ENCODE measurements around the gene TMTC1. TPM values are rescaled to one million over a fixed set of nuclear protein-coding genes. Genes with fewer than 3 reads are reported as not detected.

TMTC1 gene
- total and polyA plus RNA-seq, 2 experiments from 2014 or later: 4.8 to 24.3 TPM

GRCh38 chr12:29752121-29752520 lies 31.6 kb downstream of the TMTC1 start:
- DNase-seq (ENCODE audit: low spot score): no peak
- Mint-ChIP-seq H3K27me3 (ENCODE audit: insufficient read depth, low read depth, poor library complexity) (peaks cover 2% of the 10 kb centered on the region), H3K9me3 (no peaks in the 10 kb centered on the region), H3K36me3 (ENCODE audit: low read depth) (peaks cover 42% of the 10 kb centered on the region), H3K4me3 (no peak overlapping the region), H3K27ac (no peak overlapping the region), H3K4me1 (peaks cover 35% of the 10 kb centered on the region)
- no peak overlapping the region for H3K4me3 ChIP-seq
- no peaks in the 10 kb centered on the region for H3K79me2 ChIP-seq (replicated peaks; ENCODE audit: insufficient read depth)
- H3K4me1 ChIP-seq (ENCODE audit: insufficient read depth): no peaks in the 10 kb centered on the region; the same call in none of the 2 replicates
- H2AFZ ChIP-seq: no peak overlapping the region
- no peaks in the 10 kb centered on the region for H3K36me3 ChIP-seq (ENCODE audit: insufficient read depth)
- H3F3A ChIP-seq (replicated peaks; ENCODE audit: low read depth): no peaks in the 10 kb centered on the region
- no peaks in the 10 kb centered on the region for H3K27me3 ChIP-seq (ENCODE audit: insufficient read depth)
- no peak for TF ChIP-seq JUNB (IDR thresholded peaks at IDR 0.05; ENCODE audit: unreplicated experiment)
- no peak for TF ChIP-seq POLR2AphosphoS5 (IDR thresholded peaks at IDR 0.05; ENCODE audit: low read depth)
- TF ChIP-seq REST (IDR thresholded peaks at IDR 0.05; ENCODE audit: unreplicated experiment): no peak
- ATAC-seq: no peak
- no peaks in the 10 kb centered on the region for H3K9me2 ChIP-seq (ENCODE audit: insufficient read depth)
- H4K20me1 ChIP-seq (replicated peaks; ENCODE audit: insufficient read depth): no peaks in the 10 kb centered on the region; the same call in 1 of the 2 replicates
- H3K4me2 ChIP-seq: no peak overlapping the region
- H3K27ac ChIP-seq (ENCODE audit: low read depth): no peak overlapping the region

- Histone ChIP-seq H3K4me2 (no peak overlapping the region), H3F3A (replicated peaks; ENCODE audit: low read depth) (no peaks in the 10 kb centered on the region), H3K9me2 (ENCODE audit: insufficient read depth) (no peaks in the 10 kb centered on the region), H2AFZ (no peak overlapping the region), H3K4me1 (ENCODE audit: insufficient read depth) (no peaks in the 10 kb centered on the region; the same call in none of the 2 replicates), H3K36me3 (ENCODE audit: insufficient read depth) (no peaks in the 10 kb centered on the region), H3K27ac (ENCODE audit: low read depth) (no peak overlapping the region), H3K27me3 (ENCODE audit: insufficient read depth) (no peaks in the 10 kb centered on the region), H3K79me2 (replicated peaks; ENCODE audit: insufficient read depth) (no peaks in the 10 kb centered on the region), H3K4me3 (no peak overlapping the region), H4K20me1 (replicated peaks; ENCODE audit: insufficient read depth) (no peaks in the 10 kb centered on the region; the same call in 1 of the 2 replicates)
- no peak for ATAC-seq
- no peak for DNase-seq (ENCODE audit: low spot score)
- Mint-ChIP-seq H3K27ac (no peak overlapping the region), H3K4me1 (peaks cover 32% of the 10 kb centered on the region), H3K9me3 (no peaks in the 10 kb centered on the region), H3K27me3 (ENCODE audit: insufficient read depth, low read depth, poor library complexity) (peaks cover 2% of the 10 kb centered on the region), H3K36me3 (ENCODE audit: low read depth) (peaks cover 37% of the 10 kb centered on the region), H3K4me3 (no peak overlapping the region)
- no peak for TF ChIP-seq STAT1 (IDR thresholded peaks at IDR 0.05; ENCODE audit: unreplicated experiment)
These were observed 32.1 kb downstream of the TMTC1 start for GRCh38 chr12:29751676-29752075.

GRCh38 chr12:29750928-29751220 lies 32.9 kb downstream of the TMTC1 start:
- Histone ChIP-seq H4K20me1 (replicated peaks; ENCODE audit: insufficient read depth) (no peaks in the 10 kb centered on the region; the same call in 1 of the 2 replicates), H3K4me2 (no peak overlapping the region; the same call in 1 of the 2 replicates), H3K4me1 (ENCODE audit: insufficient read depth) (no peaks in the 10 kb centered on the region; the same call in none of the 2 replicates), H3K4me3 (no peak overlapping the region), H3K9me2 (ENCODE audit: insufficient read depth) (no peaks in the 10 kb centered on the region), H3K27me3 (ENCODE audit: insufficient read depth) (no peaks in the 10 kb centered on the region), H2AFZ (no peak overlapping the region), H3K79me2 (replicated peaks; ENCODE audit: insufficient read depth) (no peaks in the 10 kb centered on the region), H3K27ac (ENCODE audit: low read depth) (no peak overlapping the region), H3F3A (replicated peaks; ENCODE audit: low read depth) (no peaks in the 10 kb centered on the region), H3K36me3 (ENCODE audit: insufficient read depth) (no peaks in the 10 kb centered on the region)
- Mint-ChIP-seq H3K4me1 (peaks cover 26% of the 10 kb centered on the region), H3K27ac (no peak overlapping the region), H3K36me3 (ENCODE audit: low read depth) (peaks cover 35% of the 10 kb centered on the region), H3K9me3 (no peaks in the 10 kb centered on the region), H3K4me3 (no peak overlapping the region), H3K27me3 (ENCODE audit: insufficient read depth, low read depth, poor library complexity) (peaks cover 2% of the 10 kb centered on the region)
- no peak for DNase-seq (ENCODE audit: low spot score)
- ATAC-seq: no peak
- no peak for TF ChIP-seq POLR2AphosphoS5 (IDR thresholded peaks at IDR 0.05; ENCODE audit: low read depth)
- TF ChIP-seq JUNB (IDR thresholded peaks at IDR 0.05; ENCODE audit: unreplicated experiment): no peak
- no peak for TF ChIP-seq NANOG (IDR thresholded peaks at IDR 0.05; ENCODE audit: borderline replicate concordance)
- no peak for TF ChIP-seq ZNF331 (CRISPR knock-in tag; IDR thresholded peaks at IDR 0.05; ENCODE audit: low read depth)
- no peak for TF ChIP-seq CTCF (conservative IDR thresholded peaks at IDR 0.05; ENCODE audit: low read depth in 2 of 2)
- no peak for TF ChIP-seq EZH2 (IDR thresholded peaks at IDR 0.05; ENCODE audit: low read depth, unreplicated experiment)
- no peak for TF ChIP-seq CREB1 (CRISPR knock-in tag; IDR thresholded peaks at IDR 0.05; ENCODE audit: low read depth)
- TF ChIP-seq REST (IDR thresholded peaks at IDR 0.05; ENCODE audit: unreplicated experiment): no peak
- no peak for TF ChIP-seq STAT1 (IDR thresholded peaks at IDR 0.05; ENCODE audit: unreplicated experiment)
